AG10803 (cell line): Measurements from ENCODE around the gene KCNS3.

Experiments used
- DNase-seq: peaks from one replicate; pipeline ENCODE4 v3.0.0; 2010; ENCODE audit warnings: low read depth
- H3K4me3 ChIP-seq: 2 replicates; pipeline ENCODE4 v1.5.1; 2011; ENCODE audit warnings: mild to moderate bottlenecking, low read length, control low read depth
- TF ChIP-seq, protein P1 (sequence below): conservative IDR thresholded peaks from 2 replicates; pipeline ENCODE4 v1.5.1; 2011; ENCODE audit warnings: mild to moderate bottlenecking, low read length, control low read depth, inconsistent platforms

Gene KCNS3

DNA sequence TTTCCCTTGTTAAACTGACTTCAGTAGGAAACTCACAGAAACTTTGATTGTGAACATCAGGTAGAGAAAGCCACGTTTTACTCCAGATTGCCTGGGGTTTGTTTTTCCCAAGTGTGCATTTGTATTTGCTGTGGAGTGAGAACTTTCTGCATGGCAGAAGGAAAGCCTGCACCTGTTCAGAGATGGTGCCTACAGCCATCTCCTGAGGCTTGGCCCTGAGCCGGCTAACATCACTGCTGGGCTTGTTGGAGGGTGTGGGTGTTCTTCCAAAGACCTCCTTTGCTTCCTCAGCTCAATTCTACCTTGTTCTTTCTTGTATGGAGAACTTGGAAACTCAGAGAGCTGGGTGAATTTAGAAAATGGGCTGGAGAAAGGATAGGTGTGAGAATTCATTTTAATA, 16.1 kb downstream of the KCNS3 start:
- DNase-seq = no peak
- TF ChIP-seq, protein P1, sequence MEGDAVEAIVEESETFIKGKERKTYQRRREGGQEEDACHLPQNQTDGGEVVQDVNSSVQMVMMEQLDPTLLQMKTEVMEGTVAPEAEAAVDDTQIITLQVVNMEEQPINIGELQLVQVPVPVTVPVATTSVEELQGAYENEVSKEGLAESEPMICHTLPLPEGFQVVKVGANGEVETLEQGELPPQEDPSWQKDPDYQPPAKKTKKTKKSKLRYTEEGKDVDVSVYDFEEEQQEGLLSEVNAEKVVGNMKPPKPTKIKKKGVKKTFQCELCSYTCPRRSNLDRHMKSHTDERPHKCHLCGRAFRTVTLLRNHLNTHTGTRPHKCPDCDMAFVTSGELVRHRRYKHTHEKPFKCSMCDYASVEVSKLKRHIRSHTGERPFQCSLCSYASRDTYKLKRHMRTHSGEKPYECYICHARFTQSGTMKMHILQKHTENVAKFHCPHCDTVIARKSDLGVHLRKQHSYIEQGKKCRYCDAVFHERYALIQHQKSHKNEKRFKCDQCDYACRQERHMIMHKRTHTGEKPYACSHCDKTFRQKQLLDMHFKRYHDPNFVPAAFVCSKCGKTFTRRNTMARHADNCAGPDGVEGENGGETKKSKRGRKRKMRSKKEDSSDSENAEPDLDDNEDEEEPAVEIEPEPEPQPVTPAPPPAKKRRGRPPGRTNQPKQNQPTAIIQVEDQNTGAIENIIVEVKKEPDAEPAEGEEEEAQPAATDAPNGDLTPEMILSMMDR = no peak
- H3K4me3 ChIP-seq = no peak overlapping the region

DNA sequence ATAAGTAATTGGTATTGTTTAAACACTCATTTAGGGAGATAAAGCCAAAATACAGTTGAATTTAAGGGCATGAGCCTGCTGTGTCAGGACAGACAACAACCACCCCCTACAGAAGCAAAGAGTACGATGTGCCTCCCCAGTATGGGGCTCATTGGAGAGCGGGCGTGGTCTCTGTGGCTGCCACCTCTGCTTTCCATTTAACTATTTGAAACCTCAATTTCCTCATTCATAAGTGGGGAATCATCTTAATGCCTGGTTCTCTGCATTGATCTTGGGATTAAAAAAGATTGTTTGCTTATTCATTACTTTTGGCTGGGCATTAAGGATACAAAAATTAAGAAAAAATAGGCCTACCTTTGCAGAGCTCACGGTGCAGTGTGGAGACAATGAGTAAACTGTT, 21.4 kb downstream of the KCNS3 start:
- no peak overlapping the region for H3K4me3 ChIP-seq
- no peak for DNase-seq
- TF ChIP-seq, protein P1 = no peak

DNA sequence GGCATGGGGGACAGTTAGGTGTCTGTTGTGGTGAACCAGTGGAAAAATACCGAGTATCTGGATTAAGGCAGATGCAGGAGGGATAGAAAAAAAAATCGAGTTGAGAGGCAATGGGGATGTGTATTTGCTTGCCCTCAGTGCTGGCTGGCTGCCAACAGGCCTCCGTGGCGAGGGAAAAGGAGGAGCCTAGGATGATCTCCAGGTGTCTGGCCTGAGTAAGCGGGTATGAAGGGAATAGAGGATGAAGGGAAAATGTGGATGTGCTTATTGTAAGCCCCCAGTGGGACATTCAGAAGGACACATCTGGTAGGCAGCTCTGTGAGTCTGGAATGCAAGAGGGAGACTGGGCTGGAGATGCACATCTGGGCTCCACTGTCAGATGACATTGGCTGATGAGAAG, 22.8 kb downstream of the KCNS3 start:
- TF ChIP-seq, protein P1 = no peak
- no peak for DNase-seq

DNA sequence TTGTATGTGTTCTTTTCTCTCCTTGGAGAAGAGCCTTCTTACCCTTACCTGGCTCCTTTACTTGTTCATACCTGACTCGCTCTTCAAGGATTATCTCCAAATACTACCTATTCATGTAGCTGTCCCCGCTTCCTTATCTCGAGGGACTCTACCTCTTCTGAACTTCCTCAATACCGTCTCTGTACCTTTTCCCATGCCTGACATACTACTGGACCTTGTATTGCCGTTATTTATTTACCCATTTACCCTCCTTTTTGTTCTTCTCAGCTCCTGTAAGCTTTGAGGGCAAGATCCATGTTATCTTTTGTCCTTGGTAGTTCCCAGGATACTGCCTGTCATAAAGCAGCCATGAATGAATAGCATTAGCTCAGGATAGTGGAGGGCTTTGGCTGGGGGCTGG, 32.5 kb downstream of the KCNS3 start:
- no peak for DNase-seq
- TF ChIP-seq, protein P1 = no peak
- no peak overlapping the region for H3K4me3 ChIP-seq

More for the DNA sequence above, 22.8 kb downstream of the KCNS3 start:
- no peak overlapping the region for H3K4me3 ChIP-seq

DNA sequence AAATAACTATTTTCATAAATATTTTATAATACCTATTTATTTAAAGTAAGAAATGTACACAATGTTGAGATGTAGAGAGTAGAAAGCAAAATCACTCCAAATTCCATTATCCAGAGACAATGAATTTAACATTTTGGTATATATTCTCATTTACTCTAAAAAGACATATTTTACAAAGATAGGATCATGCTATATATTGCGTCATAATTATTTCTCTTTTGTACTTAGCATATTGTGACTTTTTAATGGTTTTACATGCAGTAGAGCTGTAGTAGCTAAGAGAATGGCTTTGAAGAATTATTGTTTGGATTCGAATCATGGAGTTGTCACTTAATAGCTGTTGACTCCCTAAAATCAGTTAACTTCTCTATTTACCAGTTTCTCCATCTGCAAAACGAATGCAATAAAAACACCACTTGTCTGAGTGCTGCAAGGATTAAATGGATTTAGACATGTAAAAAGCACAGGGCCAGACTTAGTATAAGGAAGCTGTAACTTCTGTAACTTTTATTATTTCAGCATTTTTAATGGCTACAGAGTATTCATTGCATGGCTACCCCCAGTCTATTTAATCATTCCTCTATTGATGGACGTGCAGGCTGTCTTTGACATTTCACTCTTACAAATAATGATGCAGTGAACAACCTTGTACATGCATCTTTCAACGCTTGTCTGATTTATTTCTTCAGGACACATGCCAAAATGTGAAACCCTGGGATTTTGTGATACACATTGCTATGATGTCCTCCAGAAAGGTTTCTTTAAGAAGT, 33.2 kb downstream of the KCNS3 start:
- DNase-seq = no peak
- no peak overlapping the region for H3K4me3 ChIP-seq
- TF ChIP-seq, protein P1 = no peak

DNA sequence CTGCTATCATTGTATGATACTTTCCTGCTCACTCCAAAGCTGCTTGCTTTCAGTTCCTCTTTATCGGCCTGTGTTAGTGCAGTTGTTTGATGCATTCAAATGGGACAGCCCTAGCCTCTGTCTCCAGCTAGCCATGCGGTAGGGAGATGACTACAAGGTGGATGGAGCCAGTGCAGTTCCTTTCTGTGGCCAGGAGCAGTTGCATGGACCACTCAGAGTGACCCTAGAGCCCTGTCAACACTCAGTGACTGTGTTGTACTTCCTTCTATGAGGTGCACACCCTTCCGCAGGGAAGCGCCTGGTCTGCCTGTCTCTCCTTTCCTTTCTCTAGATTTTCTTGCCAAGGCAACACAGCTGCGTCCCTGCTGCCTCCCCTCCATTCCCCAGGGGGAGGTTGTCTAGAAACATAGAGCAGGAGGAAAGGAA, 33.8 kb downstream of the KCNS3 start:
- no peak overlapping the region for H3K4me3 ChIP-seq
- TF ChIP-seq, protein P1 = no peak
- DNase-seq = no peak

DNA sequence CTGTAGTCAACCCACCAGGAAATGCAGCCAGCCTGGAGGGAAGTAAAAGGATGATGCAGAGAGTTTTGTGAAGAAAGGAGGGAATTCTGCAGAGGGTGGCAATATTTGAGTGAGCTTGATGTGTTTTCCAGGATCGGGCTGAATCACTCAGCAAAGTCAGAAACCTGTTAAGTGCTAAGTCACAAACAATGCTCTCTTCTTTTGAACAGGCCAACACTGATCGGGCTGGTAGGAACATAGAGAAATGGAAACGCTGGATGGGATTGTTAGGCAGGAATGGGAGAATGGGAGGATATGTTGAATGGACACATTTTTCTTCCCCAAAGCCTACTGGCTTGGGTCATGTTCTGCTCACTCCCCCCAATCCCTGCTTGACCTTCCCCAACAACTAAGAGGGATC, 36.6 kb downstream of the KCNS3 start:
- TF ChIP-seq, protein P1 = no peak
- H3K4me3 ChIP-seq = no peak overlapping the region
- DNase-seq = no peak
